ENCODE results near the gene MST1.

DNA sequence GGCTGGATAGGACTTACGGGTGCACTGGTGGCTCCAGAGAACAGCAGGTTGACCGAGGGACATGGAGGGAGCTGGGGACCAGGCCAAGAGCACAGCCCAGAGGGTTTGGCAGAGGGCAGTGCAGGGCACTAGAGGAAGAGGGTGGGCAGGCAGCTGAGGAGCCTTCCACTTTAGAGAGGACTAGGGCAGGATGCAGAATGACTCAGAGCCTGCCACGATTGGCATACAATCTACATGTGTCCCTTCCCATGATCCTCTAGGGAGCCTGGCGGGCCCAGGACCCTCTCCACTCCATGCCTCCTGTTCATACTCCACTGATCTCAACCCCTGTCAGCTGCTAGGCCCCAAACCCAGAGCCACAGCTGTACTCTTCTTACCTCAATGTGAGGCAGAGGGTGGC is 29.5 kb downstream of the MST1 start:
- TF ChIP-seq, protein P1, sequence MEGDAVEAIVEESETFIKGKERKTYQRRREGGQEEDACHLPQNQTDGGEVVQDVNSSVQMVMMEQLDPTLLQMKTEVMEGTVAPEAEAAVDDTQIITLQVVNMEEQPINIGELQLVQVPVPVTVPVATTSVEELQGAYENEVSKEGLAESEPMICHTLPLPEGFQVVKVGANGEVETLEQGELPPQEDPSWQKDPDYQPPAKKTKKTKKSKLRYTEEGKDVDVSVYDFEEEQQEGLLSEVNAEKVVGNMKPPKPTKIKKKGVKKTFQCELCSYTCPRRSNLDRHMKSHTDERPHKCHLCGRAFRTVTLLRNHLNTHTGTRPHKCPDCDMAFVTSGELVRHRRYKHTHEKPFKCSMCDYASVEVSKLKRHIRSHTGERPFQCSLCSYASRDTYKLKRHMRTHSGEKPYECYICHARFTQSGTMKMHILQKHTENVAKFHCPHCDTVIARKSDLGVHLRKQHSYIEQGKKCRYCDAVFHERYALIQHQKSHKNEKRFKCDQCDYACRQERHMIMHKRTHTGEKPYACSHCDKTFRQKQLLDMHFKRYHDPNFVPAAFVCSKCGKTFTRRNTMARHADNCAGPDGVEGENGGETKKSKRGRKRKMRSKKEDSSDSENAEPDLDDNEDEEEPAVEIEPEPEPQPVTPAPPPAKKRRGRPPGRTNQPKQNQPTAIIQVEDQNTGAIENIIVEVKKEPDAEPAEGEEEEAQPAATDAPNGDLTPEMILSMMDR (conservative IDR thresholded peaks at IDR 0.05 in 1 of 2, IDR thresholded peaks at IDR 0.05 in 1 of 2; ENCODE audit: extremely low read depth in 1 of 2, insufficient read depth in 1 of 2, low read depth in 1 of 2, low read length in 2 of 2), result no peak
- TF ChIP-seq EZH2 (IDR thresholded peaks at IDR 0.05; ENCODE audit: borderline replicate concordance, low read length), result no peak

Measured in mammary epithelial cell (primary cell).